HFFc6 (cell line): ENCODE data around the gene ACTG1. TPM values are rescaled to one million over a fixed set of nuclear protein-coding genes. Genes with fewer than 3 reads are reported as not detected.
A peak's percentile ranks its signal among the peaks of the same experiment; 100 is the strongest.

Experiments
- DNase-seq: peaks from one replicate; pipeline ENCODE4 v3.0.0-alpha.2; 2018
- H3K27ac Mint-ChIP-seq: 2 replicates; pipeline ENCODE4 v1.8.0; 2020; ENCODE audit warnings: mild to moderate bottlenecking, mixed read lengths
- H3K27me3 Mint-ChIP-seq: 2 replicates; pipeline ENCODE4 v1.8.0; 2021; ENCODE audit warnings: mild to moderate bottlenecking, moderate library complexity, mixed read lengths; ENCODE audit not compliant: insufficient read depth
- H3K36me3 Mint-ChIP-seq: 2 replicates; pipeline ENCODE4 v1.8.0; 2021; ENCODE audit warnings: low read depth, mixed read lengths
- H3K4me1 Mint-ChIP-seq: 2 replicates; pipeline ENCODE4 v1.8.0; 2020; ENCODE audit warnings: low read depth, mixed read lengths
- H3K4me3 Mint-ChIP-seq: 2 replicates; pipeline ENCODE4 v1.8.0; 2020; ENCODE audit warnings: mild to moderate bottlenecking, moderate library complexity, mixed read lengths
- H3K9me3 Mint-ChIP-seq: 2 replicates; pipeline ENCODE4 v1.8.0; 2020; ENCODE audit warnings: mild to moderate bottlenecking, mixed read lengths
- total RNA-seq, 6 experiments: library from RNA; stranded (reverse); fragmentation: NEBNext Ultra II Directional; extraction: Animal tissue kit (Norgen Biotek cat#: 25700); gene quantifications; 2 replicates in 1 of 6; 3 replicates in 5 of 6; pipeline ENCODE4 v1.2.3, GENCODE V29; 2021
- TF ChIP-seq, protein P1 (sequence below): fragments of 200-600 bp; sonication (generic); IDR thresholded peaks from 2 replicates; pipeline ENCODE4 v1.5.0; 2021; ENCODE audit warnings: antibody characterized with exemption, mild to moderate bottlenecking

ACTG1 gene
- total RNA-seq, 6 experiments from 2014 or later, result 7,891 to 11,135 (median 9,908) TPM

DNA sequence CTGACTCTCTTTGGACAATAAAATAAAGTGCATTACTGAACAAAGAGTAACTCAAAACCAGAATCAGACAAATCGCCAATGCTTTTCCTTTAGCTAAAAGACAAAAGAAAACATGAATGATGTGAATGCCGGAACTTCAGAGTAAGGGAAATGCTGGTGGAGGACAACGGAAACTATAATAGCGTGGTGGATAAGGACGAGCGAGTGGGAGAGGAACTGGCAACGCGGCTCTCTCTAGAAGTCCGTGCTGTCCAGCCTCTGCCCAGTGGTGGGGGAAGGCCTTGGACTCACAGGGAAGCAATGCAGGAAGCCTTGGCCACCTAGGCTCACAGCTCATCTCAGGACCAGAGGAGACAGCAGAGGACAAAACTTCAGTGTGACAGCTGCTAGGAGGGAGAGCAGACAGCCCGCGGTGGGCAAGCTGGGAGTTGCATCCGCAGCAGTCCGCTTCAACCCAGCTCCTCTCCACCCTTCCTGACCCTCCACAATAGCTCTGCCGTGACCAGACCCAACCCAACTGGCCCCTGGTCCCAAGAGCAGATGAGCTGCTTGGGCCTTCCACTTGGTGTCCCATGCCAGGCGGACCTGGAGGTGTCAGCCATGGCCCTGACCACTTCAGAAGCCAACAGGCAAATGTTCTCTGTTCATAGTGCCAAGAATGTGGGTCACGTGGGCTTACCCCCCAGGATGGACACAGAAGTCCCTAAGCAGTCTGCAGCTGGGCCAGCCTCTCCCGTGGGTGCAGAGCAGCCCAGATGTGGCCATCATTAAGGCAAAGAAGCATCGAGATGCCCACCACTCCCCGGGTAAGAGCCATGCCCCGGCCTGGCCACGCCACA lies 44.9 kb upstream of the ACTG1 start:
- H3K27ac Mint-ChIP-seq, result peak overlapping the region; percentile 41; the same call in 1 of the 2 replicates
- DNase-seq, result no peak
- no peaks in the 10 kb centered on the region for H3K9me3 Mint-ChIP-seq
- no peak overlapping the region for H3K4me3 Mint-ChIP-seq
- peaks cover 62% of the 10 kb centered on the region for H3K4me1 Mint-ChIP-seq
- peaks cover 44% of the 10 kb centered on the region for H3K36me3 Mint-ChIP-seq
- TF ChIP-seq, protein P1, sequence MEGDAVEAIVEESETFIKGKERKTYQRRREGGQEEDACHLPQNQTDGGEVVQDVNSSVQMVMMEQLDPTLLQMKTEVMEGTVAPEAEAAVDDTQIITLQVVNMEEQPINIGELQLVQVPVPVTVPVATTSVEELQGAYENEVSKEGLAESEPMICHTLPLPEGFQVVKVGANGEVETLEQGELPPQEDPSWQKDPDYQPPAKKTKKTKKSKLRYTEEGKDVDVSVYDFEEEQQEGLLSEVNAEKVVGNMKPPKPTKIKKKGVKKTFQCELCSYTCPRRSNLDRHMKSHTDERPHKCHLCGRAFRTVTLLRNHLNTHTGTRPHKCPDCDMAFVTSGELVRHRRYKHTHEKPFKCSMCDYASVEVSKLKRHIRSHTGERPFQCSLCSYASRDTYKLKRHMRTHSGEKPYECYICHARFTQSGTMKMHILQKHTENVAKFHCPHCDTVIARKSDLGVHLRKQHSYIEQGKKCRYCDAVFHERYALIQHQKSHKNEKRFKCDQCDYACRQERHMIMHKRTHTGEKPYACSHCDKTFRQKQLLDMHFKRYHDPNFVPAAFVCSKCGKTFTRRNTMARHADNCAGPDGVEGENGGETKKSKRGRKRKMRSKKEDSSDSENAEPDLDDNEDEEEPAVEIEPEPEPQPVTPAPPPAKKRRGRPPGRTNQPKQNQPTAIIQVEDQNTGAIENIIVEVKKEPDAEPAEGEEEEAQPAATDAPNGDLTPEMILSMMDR, result no peak
- H3K27me3 Mint-ChIP-seq, result peaks cover 8% of the 10 kb centered on the region

DNA sequence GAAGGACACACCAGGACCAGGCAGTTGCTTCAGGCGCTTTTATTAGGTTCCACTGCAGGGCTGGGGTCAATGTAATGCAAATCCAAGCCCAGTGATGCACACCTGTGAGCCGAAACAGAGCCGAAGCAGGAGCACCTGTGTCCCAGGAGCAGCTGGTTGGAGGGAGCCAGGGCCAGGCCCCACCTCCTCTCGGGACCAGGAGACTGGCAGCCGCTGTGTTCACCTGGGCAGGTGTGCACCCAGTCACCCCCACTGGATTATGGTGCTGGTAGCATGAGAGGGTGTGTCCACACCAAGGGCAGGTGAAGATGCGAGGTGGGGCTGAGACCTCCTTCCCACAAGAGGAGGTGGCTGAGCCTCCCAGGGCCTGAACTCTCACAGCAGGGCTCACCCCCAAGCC lies 44.3 kb upstream of the ACTG1 start:
- Mint-ChIP-seq H3K4me3 (no peak overlapping the region), H3K27ac (peak overlapping the region; percentile 72), H3K4me1 (peaks cover 58% of the 10 kb centered on the region), H3K27me3 (peaks cover 8% of the 10 kb centered on the region), H3K9me3 (no peaks in the 10 kb centered on the region), H3K36me3 (peaks cover 40% of the 10 kb centered on the region)
- TF ChIP-seq, protein P1, result no peak
- DNase-seq, result no peak

DNA sequence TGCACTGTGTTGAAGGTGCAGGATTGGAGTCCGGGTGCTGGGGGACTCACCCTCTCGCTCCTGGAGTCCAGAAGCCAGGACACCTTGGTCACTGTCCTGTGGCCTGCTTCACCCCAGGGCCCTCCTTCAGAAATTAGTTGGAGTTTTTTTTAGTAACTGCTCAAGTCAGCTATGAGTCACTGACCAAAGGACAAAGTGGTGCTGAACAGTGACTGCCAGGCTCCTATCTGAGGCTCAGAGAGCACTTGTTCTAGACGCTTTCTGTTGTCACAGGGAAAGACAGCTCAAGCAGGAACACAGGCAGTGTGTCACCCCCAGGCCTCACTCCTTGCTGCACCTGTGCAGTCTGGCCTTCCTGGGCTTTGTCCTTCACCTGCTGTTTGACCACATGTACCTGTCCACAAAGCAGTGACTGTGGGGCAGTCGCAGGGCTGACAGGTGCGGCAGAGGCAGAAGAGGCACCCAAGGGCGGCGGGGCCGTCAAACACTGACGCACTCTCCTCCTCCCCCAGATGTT lies 43.6 kb upstream of the ACTG1 start:
- DNase-seq, result peak; percentile 48
- TF ChIP-seq, protein P1, result no peak
- Mint-ChIP-seq H3K4me3 (peak overlapping the region; percentile 50), H3K4me1 (peaks cover 55% of the 10 kb centered on the region), H3K9me3 (no peaks in the 10 kb centered on the region), H3K27ac (peak overlapping the region; percentile 72), H3K27me3 (peaks cover 8% of the 10 kb centered on the region), H3K36me3 (peaks cover 37% of the 10 kb centered on the region)

DNA sequence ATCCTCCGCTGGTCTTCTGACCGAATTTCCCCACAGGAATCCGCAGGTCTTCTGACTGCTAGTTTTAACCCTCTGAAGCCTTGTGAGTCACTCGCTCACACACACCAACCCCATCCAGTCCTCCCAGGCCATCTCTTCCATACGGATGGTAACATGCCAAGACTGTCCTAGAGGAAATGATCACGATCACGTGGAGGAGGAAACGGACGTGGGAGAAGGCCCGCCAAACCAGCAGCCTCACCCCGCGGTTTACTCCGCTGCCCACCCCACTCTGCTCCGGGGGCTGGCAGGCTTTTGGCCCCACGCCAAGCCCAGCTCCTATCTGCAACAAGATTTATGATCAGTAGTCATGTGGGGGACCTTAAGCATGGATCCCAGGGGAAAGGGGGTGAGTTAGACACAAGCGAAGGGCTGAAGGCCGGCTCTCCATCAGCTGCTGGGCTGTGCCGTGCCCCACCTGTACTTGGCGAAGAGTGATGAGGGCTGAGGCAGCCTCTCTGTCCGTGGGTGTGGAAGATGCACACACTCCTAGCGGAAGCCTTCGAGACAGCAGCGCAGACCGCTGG lies 41.1 kb upstream of the ACTG1 start:
- peaks cover 8% of the 10 kb centered on the region for H3K27me3 Mint-ChIP-seq
- peak overlapping the region; percentile 96 for H3K27ac Mint-ChIP-seq
- peak overlapping the region; percentile 89 for H3K4me3 Mint-ChIP-seq
- TF ChIP-seq, protein P1, result no peak
- DNase-seq, result peak; percentile 96
- H3K9me3 Mint-ChIP-seq, result no peaks in the 10 kb centered on the region
- H3K4me1 Mint-ChIP-seq, result peaks cover 57% of the 10 kb centered on the region
- H3K36me3 Mint-ChIP-seq, result peaks cover 36% of the 10 kb centered on the region

DNA sequence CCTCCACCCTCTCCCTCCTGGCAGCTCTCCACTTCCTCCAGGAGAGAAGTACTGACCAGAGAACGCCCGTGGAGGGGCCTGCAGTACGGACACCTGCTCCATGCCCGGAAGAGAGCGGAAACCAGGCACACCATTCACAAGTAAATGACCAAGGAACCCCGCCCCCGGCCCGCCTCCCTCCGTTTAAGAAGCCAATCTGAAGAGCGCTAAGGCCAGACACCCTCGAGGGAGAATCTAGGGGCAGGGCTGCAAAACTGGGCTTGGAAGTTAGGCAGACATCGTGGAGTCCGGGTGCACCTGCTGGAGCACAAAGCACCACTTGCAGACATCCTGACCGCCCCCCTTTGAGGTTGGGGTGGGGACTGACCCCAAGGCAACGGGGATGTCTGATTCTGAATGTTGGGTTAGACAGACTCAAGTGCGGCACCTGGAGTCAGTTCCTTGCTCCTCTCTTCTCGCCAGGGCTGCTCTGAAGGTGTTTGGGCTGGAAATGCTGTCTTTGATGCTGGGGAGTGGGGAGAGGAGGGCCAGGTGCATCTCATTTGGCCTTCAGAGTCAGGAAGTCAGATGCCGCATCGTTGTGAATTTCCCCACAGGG lies 40.5 kb upstream of the ACTG1 start:
- Mint-ChIP-seq H3K9me3 (no peaks in the 10 kb centered on the region), H3K4me3 (peak overlapping the region; percentile 89), H3K27ac (peak overlapping the region; percentile 96), H3K27me3 (peaks cover 8% of the 10 kb centered on the region), H3K36me3 (peaks cover 36% of the 10 kb centered on the region), H3K4me1 (peaks cover 57% of the 10 kb centered on the region)
- TF ChIP-seq, protein P1, result peak; percentile 14; the same call in 1 of the 2 replicates
- DNase-seq, result peak; percentile 49
